HG03342 (cell line): ENCODE measurements around the gene ADGRD1.

Experiments
- ATAC-seq: cut with Tn5 transposase; IDR thresholded peaks from one replicate; pipeline ENCODE4 v1.9.1; 2021; ENCODE audit warnings: mild to moderate bottlenecking, moderate library complexity; ENCODE audit not compliant: unreplicated experiment

ADGRD1 gene

GRCh38 chr12:131018019-131018620 lies 64.4 kb downstream of the ADGRD1 start:
- no peak for ATAC-seq

GRCh38 chr12:131018808-131019397 lies 65.2 kb downstream of the ADGRD1 start:
- ATAC-seq: no peak

- ATAC-seq: no peak
These were observed 66.8 kb downstream of the ADGRD1 start for GRCh38 chr12:131020326-131021153.

- no peak for ATAC-seq
These were observed 67.4 kb downstream of the ADGRD1 start for GRCh38 chr12:131021154-131021541.

- ATAC-seq: no peak
These were observed 70.3 kb downstream of the ADGRD1 start for GRCh38 chr12:131024026-131024425.

GRCh38 chr12:131024721-131025120 lies 71.0 kb downstream of the ADGRD1 start:
- no peak for ATAC-seq

GRCh38 chr12:131025234-131025633 lies 71.5 kb downstream of the ADGRD1 start:
- no peak for ATAC-seq

GRCh38 chr12:131025939-131026702 lies 72.4 kb downstream of the ADGRD1 start:
- no peak for ATAC-seq

GRCh38 chr12:131026754-131027153 lies 73.0 kb downstream of the ADGRD1 start:
- no peak for ATAC-seq

- ATAC-seq: no peak
These were observed 73.6 kb downstream of the ADGRD1 start for GRCh38 chr12:131027264-131027663.

GRCh38 chr12:131027876-131028586 lies 74.3 kb downstream of the ADGRD1 start:
- ATAC-seq: no peak

- no peak for ATAC-seq
These were observed 75.1 kb downstream of the ADGRD1 start for GRCh38 chr12:131028587-131029338.

- no peak for ATAC-seq
These were observed 77.0 kb downstream of the ADGRD1 start for GRCh38 chr12:131030472-131031328.

- no peak for ATAC-seq
These were observed 78.5 kb downstream of the ADGRD1 start for GRCh38 chr12:131032082-131032750.

GRCh38 chr12:131033486-131033885 lies 79.8 kb downstream of the ADGRD1 start:
- ATAC-seq: no peak

GRCh38 chr12:131033886-131034482 lies 80.3 kb downstream of the ADGRD1 start:
- ATAC-seq: no peak

- ATAC-seq: no peak
These were observed 81.0 kb downstream of the ADGRD1 start for GRCh38 chr12:131034631-131035244.

- ATAC-seq: no peak
These were observed 81.6 kb downstream of the ADGRD1 start for GRCh38 chr12:131035245-131035681.
